GM12892 (cell line): ENCODE data around the gene ANO1.

Experiments
- POLR2A ChIP-seq: IDR thresholded peaks from 2 replicates; pipeline ENCODE4 v1.6.1; 2011; ENCODE audit warnings: low read depth, low read length, control low read depth
- POLR2AphosphoS5 ChIP-seq: IDR thresholded peaks from 2 replicates; pipeline ENCODE4 v1.6.1; 2011; ENCODE audit warnings: low read depth, low read length, control low read depth
- TAF1 ChIP-seq: IDR thresholded peaks from 2 replicates; pipeline ENCODE4 v1.6.1; 2011; ENCODE audit warnings: low read depth, mild to moderate bottlenecking, control low read depth, low read length, borderline replicate concordance

DNA sequence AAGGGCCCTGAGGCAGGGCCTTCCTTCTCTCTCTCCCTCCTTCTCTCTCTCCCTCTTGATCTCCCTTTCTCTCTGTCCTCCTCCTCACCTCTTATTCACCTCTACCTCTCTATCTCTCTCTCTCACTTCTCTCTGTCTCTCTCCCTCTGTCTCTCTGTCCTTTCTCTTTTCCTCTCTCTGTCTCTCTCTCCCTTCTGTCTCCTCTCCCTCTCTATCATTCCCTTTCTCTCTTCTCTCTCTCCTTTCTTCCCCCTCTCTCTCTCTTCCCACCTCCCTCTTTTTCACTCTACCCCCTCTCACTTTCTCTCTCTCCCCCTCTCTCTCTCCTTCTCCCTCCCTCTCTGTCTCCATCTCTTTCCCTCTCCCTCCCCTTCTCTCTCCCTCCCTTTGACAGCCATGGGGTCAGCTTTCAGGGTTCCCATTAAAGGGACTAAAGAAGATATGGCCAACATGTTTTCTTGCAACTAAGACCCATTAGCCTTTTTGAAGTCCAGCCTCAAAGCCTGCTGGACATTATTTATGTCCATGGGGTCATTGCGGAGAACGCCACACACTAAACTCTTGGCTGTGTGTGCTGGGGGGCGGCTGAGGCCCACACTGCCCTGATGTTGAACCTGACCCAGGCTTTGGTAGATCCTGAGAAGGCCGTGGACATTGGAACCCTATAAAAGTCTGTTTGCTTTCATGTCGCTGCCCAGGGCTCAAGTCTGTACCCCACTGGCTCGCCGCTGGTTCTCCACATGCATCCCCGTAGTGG lies 15.0 kb downstream of the ANO1 start:
- TF ChIP-seq POLR2AphosphoS5: no peak
- no peak for TF ChIP-seq POLR2A
- TF ChIP-seq TAF1: no peak
